Ovary (tissue), 9 donors: Measurements from ENCODE around the gene WWOX. TPM values are rescaled to one million over a fixed set of nuclear protein-coding genes. Genes with fewer than 3 reads are reported as not detected.

Experiments used
- DNase-seq, 5 donors: peaks; one replicate each; pipeline ENCODE4 v3.0.0-alpha.2; 2019 to 2020
- H3K27ac ChIP-seq, 2 donors: fragments of 200-600 bp; one replicate each; pipeline versions ENCODE4 v1.5.1 to v1.8.0; 2019 to 2022
- H3K27me3 ChIP-seq: fragments of 200-600 bp; one replicate; pipeline ENCODE4 v1.8.0; 2022
- H3K36me3 ChIP-seq: fragments of 200-600 bp; sonication (generic); one replicate; pipeline ENCODE4 v1.5.1; 2019
- H3K4me1 ChIP-seq: one replicate; pipeline ENCODE4 v1.8.1; 2013; ENCODE audit warnings: mild to moderate bottlenecking, moderate library complexity; ENCODE audit not compliant: insufficient read depth
- H3K4me3 ChIP-seq: fragments of 200-600 bp; sonication (generic); one replicate; pipeline ENCODE4 v1.5.1; 2017
- H3K9me3 ChIP-seq, 2 donors: fragments of 200-600 bp in 1 of 2; sonication (generic) in 1 of 2; one replicate each; pipeline versions ENCODE4 v1.5.1 to v1.8.1; 2013 to 2019; ENCODE audit warnings: mild to moderate bottlenecking in 1 of 2, moderate library complexity in 1 of 2
- CTCF ChIP-seq, 3 donors: fragments of 450-650 bp in 2 of 3; fragments of 200-600 bp in 1 of 3; IDR thresholded peaks; one replicate each; pipeline versions ENCODE4 v1.5.1 to v1.8.0; 2016 to 2022; ENCODE audit warnings: antibody characterized with exemption in 3 of 3, mild to moderate bottlenecking in 1 of 3
- EP300 ChIP-seq: sonication (generic); formaldehyde crosslinking; IDR thresholded peaks from one replicate; pipeline ENCODE4 v1.6.1; 2017; ENCODE audit warnings: antibody characterized with exemption
- POLR2A ChIP-seq: fragments of 450-650 bp; IDR thresholded peaks from one replicate; pipeline ENCODE4 v1.6.1; 2017; ENCODE audit warnings: antibody characterized with exemption, mild to moderate bottlenecking, moderate library complexity
- WGBS, 3 donors: extraction: QIAGEN DNeasy Blood & Tissue Kit in 1 of 3; methylation state at CpG; one replicate each; pipeline versions ENCODE4 v1.1.5 to v1.1.7; 2013 to 2017; 5-methylcytosine and 5-hydroxymethylcytosine counted together
- intact Hi-C, 4 donors: fragments of 100-400 bp; cut with DNase I; formaldehyde crosslinking; loops; one replicate each; pipeline versions ENCODE4 v1.11.0 to v1.15.1; 2022 to 2023
- polyA plus RNA-seq, 2 donors: library from polyadenylated mRNA; stranded (reverse); fragments of 200-250 nt in 1 of 2; fragments of 350-450 nt in 1 of 2; fragmentation: Illumina TruSeq in 1 of 2; extraction: RNeasy Lipid Tissue Mini Kit (QIAGEN cat#74804) in 1 of 2; gene quantifications; one replicate each; pipeline ENCODE4 v1.2.3, GENCODE V29; 2013 to 2014
- total RNA-seq, 7 donors: library from RNA; depleted of rRNA in 2 of 7; stranded (reverse); fragments of >200 nt in 2 of 7; fragmentation: NEBNext Ultra II Directional in 3 of 7; extraction: Animal tissue kit (Norgen Biotek cat#: 25700) in 3 of 7; gene quantifications; one replicate each; pipeline versions ENCODE4 v1.1.0 to v1.2.4, GENCODE V29; 2016 to 2023
- donor health status: DM: no; HTN: no; CAD: no; lungs with moderate emphysema.
- donor health status: DM: no; HTN: no; CAD: no.
- donor health status: Bipolar disorder and iron deficiency.
- donor health status: DM: yes; HTN: yes; CAD: no.
- donor health status: DM: no; HTN: no; CAD: no.
- donor health status: DM: yes; HTN: yes; CAD: no.

WWOX gene
- total and polyA plus RNA-seq, 9 donors, result 11.0 to 40.5 (median 25.2) TPM

GRCh38 chr16:78967948-78968347 is 868.5 kb downstream of the WWOX start:
- DNase-seq, result no peak
- Histone ChIP-seq H3K36me3 (no peaks in the 10 kb centered on the region), H3K4me1 (peaks cover 6% of the 10 kb centered on the region), H3K9me3 (no peaks in the 10 kb centered on the region), H3K27ac (no peak overlapping the region), H3K4me3 (no peak overlapping the region), H3K27me3 (no peaks in the 10 kb centered on the region)
- intact Hi-C loops, result no loop called here
- 71 to 87% (median 87%) methylated on average over 20 of the region's 20 CpGs for WGBS, 3 donors
- TF ChIP-seq CTCF (IDR thresholded peaks at IDR 0.05) (no peak), POLR2A (no peak), EP300 (no peak)

GRCh38 chr16:78969721-78970120 is 870.3 kb downstream of the WWOX start:
- DNase-seq, result no peak
- no peak overlapping the region for H3K4me3 ChIP-seq
- 52 to 74% (median 53%) methylated on average over 3 of the region's 3 CpGs for WGBS, 3 donors
- peaks cover 6% of the 10 kb centered on the region for H3K4me1 ChIP-seq
- H3K9me3 ChIP-seq, result no peaks in the 10 kb centered on the region
- no peak overlapping the region for H3K27ac ChIP-seq
- H3K27me3 ChIP-seq, result no peaks in the 10 kb centered on the region
- intact Hi-C loops, result loop anchor here in 1 of 4 donors (10.0 kb wide), 1 partner anchor 1205 kb away; no protein-coding TSS in a partner anchor
- TF ChIP-seq POLR2A, result no peak
- no peak for TF ChIP-seq EP300
- TF ChIP-seq CTCF (IDR thresholded peaks at IDR 0.05), result no peak
- no peaks in the 10 kb centered on the region for H3K36me3 ChIP-seq

GRCh38 chr16:78970650-78971049 is 871.2 kb downstream of the WWOX start:
- no peak for DNase-seq
- H3K4me1 ChIP-seq, result peaks cover 6% of the 10 kb centered on the region
- H3K9me3 ChIP-seq, result no peaks in the 10 kb centered on the region
- H3K4me3 ChIP-seq, result no peak overlapping the region
- no peak overlapping the region for H3K27ac ChIP-seq
- 66 to 92% (median 91%) methylated on average over 2 of the region's 2 CpGs for WGBS, 3 donors
- no peak for TF ChIP-seq POLR2A
- no peaks in the 10 kb centered on the region for H3K36me3 ChIP-seq
- no peaks in the 10 kb centered on the region for H3K27me3 ChIP-seq
- intact Hi-C loops, result loop anchor here in 1 of 4 donors (10.0 kb wide), 1 partner anchor 1206 kb away; no protein-coding TSS in a partner anchor

- Histone ChIP-seq H3K9me3 (no peaks in the 10 kb centered on the region), H3K27me3 (no peaks in the 10 kb centered on the region), H3K27ac (no peak overlapping the region), H3K4me3 (no peak overlapping the region), H3K36me3 (no peaks in the 10 kb centered on the region), H3K4me1 (peaks cover 6% of the 10 kb centered on the region)
- TF ChIP-seq EP300 (no peak), POLR2A (no peak), CTCF (IDR thresholded peaks at IDR 0.05) (no peak)
- DNase-seq, result no peak
- intact Hi-C loops, result loop anchor here in 1 of 4 donors (10.0 kb wide), 1 partner anchor 1207 kb away; no protein-coding TSS in a partner anchor
- WGBS, 3 donors, result 31 to 39% (median 34%) methylated on average over 10 of the region's 10 CpGs
Measured at GRCh38 chr16:78972006-78972405, 872.6 kb downstream of the WWOX start.

GRCh38 chr16:78972986-78973385 is 873.5 kb downstream of the WWOX start:
- intact Hi-C loops, result loop anchor here in 1 of 4 donors (10.0 kb wide), 1 partner anchor 1208 kb away; no protein-coding TSS in a partner anchor
- Histone ChIP-seq H3K36me3 (no peaks in the 10 kb centered on the region), H3K4me1 (peaks cover 6% of the 10 kb centered on the region), H3K27me3 (no peaks in the 10 kb centered on the region), H3K27ac (no peak overlapping the region), H3K4me3 (no peak overlapping the region), H3K9me3 (no peaks in the 10 kb centered on the region)
- WGBS, 3 donors, result 32 to 67% (median 33%) methylated on average over 13 of the region's 13 CpGs
- TF ChIP-seq EP300 (no peak), POLR2A (no peak), CTCF (IDR thresholded peaks at IDR 0.05) (no peak)
- DNase-seq, result no peak
